ENCODE data around the gene SGPL1.

The SGPL1 gene

GRCh38 chr10:70780772-70781171 is 35.0 kb upstream of the SGPL1 start:
- DNase-seq (ENCODE audit: low read depth in 3 of 3) = no peak

GRCh38 chr10:70781461-70782051 is 34.2 kb upstream of the SGPL1 start:
- DNase-seq (ENCODE audit: low read depth in 3 of 3) = no peak

GRCh38 chr10:70782086-70782745 is 33.5 kb upstream of the SGPL1 start:
- DNase-seq (ENCODE audit: low read depth in 3 of 3) = no peak

GRCh38 chr10:70782746-70783680 is 32.7 kb upstream of the SGPL1 start:
- DNase-seq (ENCODE audit: low read depth in 3 of 3) = no peak

- DNase-seq (ENCODE audit: low read depth in 3 of 3) = no peak
These were observed 31.7 kb upstream of the SGPL1 start for GRCh38 chr10:70784016-70784415.

- no peak for DNase-seq (ENCODE audit: low read depth in 3 of 3)
These were observed 31.3 kb upstream of the SGPL1 start for GRCh38 chr10:70784471-70784870.

GRCh38 chr10:70785190-70785589 is 30.6 kb upstream of the SGPL1 start, which contains the start of gene TBATA:
TBATA (minus strand) TSS chr10:70785377; CDS start chr10:70783379, 1,998 bp downstream.
- no peak for DNase-seq (ENCODE audit: low read depth in 3 of 3)

- no peak for DNase-seq (ENCODE audit: low read depth in 3 of 3)
These were observed 28.8 kb upstream of the SGPL1 start for GRCh38 chr10:70786799-70787415.

- DNase-seq (ENCODE audit: low read depth in 3 of 3) = no peak
These were observed 24.2 kb upstream of the SGPL1 start for GRCh38 chr10:70791386-70792039.

GRCh38 chr10:70795613-70796012 is 20.1 kb upstream of the SGPL1 start:
- DNase-seq (ENCODE audit: low read depth in 3 of 3) = no peak

GRCh38 chr10:70797840-70798239 is 17.9 kb upstream of the SGPL1 start:
- DNase-seq (ENCODE audit: low read depth in 3 of 3) = no peak

- DNase-seq (ENCODE audit: low read depth in 3 of 3) = no peak
These were observed 16.6 kb upstream of the SGPL1 start for GRCh38 chr10:70799124-70799523.

- DNase-seq (ENCODE audit: low read depth in 3 of 3) = no peak
These were observed 13.9 kb upstream of the SGPL1 start for GRCh38 chr10:70801854-70802253.

GRCh38 chr10:70803775-70804420 is 11.8 kb upstream of the SGPL1 start:
- no peak for DNase-seq (ENCODE audit: low read depth in 3 of 3)

- no peak for DNase-seq (ENCODE audit: low read depth in 3 of 3)
These were observed 11.3 kb upstream of the SGPL1 start for GRCh38 chr10:70804421-70804808.

GRCh38 chr10:70805619-70806215 is 10.0 kb upstream of the SGPL1 start:
- no peak for DNase-seq (ENCODE audit: low read depth in 3 of 3)

GRCh38 chr10:70806841-70807240 is 8.9 kb upstream of the SGPL1 start:
- no peak for DNase-seq (ENCODE audit: low read depth in 3 of 3)

GRCh38 chr10:70807556-70807955 is 8.2 kb upstream of the SGPL1 start:
- DNase-seq (ENCODE audit: low read depth in 3 of 3) = no peak

- DNase-seq (ENCODE audit: low read depth in 3 of 3) = no peak
These were observed 6.6 kb upstream of the SGPL1 start for GRCh38 chr10:70809011-70809611.

- DNase-seq (ENCODE audit: low read depth in 3 of 3) = no peak
These were observed 6.0 kb upstream of the SGPL1 start for GRCh38 chr10:70809726-70810125.
